Sigmoid colon (tissue), 7 donors: Measurements from ENCODE around the gene NAA80. TPM values are rescaled to one million over a fixed set of nuclear protein-coding genes. Genes with fewer than 3 reads are reported as not detected.

Source experiments
- DNase-seq: peaks from one replicate; pipeline ENCODE4 v3.0.0-alpha.2; 2019
- H3K27ac ChIP-seq, 4 donors: fragments of 200-600 bp; sonication (generic); one replicate each; pipeline ENCODE4 v1.5.1; 2016 to 2019; ENCODE audit warnings: mild to moderate bottlenecking in 1 of 4
- H3K27me3 ChIP-seq, 3 donors: fragments of 200-600 bp; sonication (generic); one replicate each; pipeline ENCODE4 v1.5.1; 2019; ENCODE audit warnings: mild to moderate bottlenecking in 1 of 3
- H3K36me3 ChIP-seq, 4 donors: fragments of 200-600 bp; sonication (generic); one replicate each; pipeline ENCODE4 v1.5.1; 2016 to 2019
- H3K4me1 ChIP-seq, 4 donors: fragments of 200-600 bp; sonication (generic); one replicate each; pipeline ENCODE4 v1.5.1; 2017 to 2019
- H3K4me3 ChIP-seq, 4 donors: fragments of 200-600 bp; sonication (generic); one replicate each; pipeline ENCODE4 v1.5.1; 2017 to 2019; ENCODE audit warnings: mild to moderate bottlenecking in 2 of 4, moderate library complexity in 1 of 4
- H3K9me3 ChIP-seq, 4 donors: fragments of 200-600 bp in 3 of 4; sonication (generic) in 3 of 4; one replicate each; pipeline versions ENCODE4 v1.5.1 to v1.6.1; 2013 to 2019
- CTCF ChIP-seq, 4 experiments: fragments of 450-650 bp in 3 of 4; fragments of 200-600 bp in 1 of 4; IDR thresholded peaks; one replicate each; pipeline ENCODE4 v1.5.1; 2016 to 2019; ENCODE audit warnings: antibody characterized with exemption in 4 of 4, mild to moderate bottlenecking in 3 of 4, moderate library complexity in 2 of 4
- EP300 ChIP-seq, 4 donors: sonication (generic); formaldehyde crosslinking; IDR thresholded peaks; one replicate each; pipeline ENCODE4 v1.6.1; 2017; ENCODE audit warnings: antibody characterized with exemption in 4 of 4
- POLR2A ChIP-seq, 2 donors: fragments of 450-650 bp; IDR thresholded peaks; one replicate each; pipeline ENCODE4 v1.6.1; 2016; ENCODE audit warnings: antibody characterized with exemption in 2 of 2, mild to moderate bottlenecking in 2 of 2, moderate library complexity in 2 of 2
- POLR2AphosphoS5 ChIP-seq, 4 donors: sonication (generic); formaldehyde crosslinking; IDR thresholded peaks; one replicate each; pipeline ENCODE4 v1.6.1; 2017; ENCODE audit warnings: antibody characterized with exemption in 4 of 4
- WGBS, 2 donors: extraction: QIAGEN DNeasy Blood & Tissue Kit; methylation state at CpG; one replicate each; pipeline ENCODE4 v1.1.7; 2013; 5-methylcytosine and 5-hydroxymethylcytosine counted together
- intact Hi-C: fragments of 100-400 bp; cut with DNase I; formaldehyde crosslinking; loops from one replicate; pipeline ENCODE4 v1.15.1; 2023
- polyA plus RNA-seq, 3 donors: library from polyadenylated mRNA; stranded (reverse); fragments of 200-250 nt; gene quantifications; one replicate each; pipeline ENCODE4 v1.2.3, GENCODE V29; 2013
- total RNA-seq, 4 donors: library from RNA; depleted of rRNA; stranded (reverse); fragments of >200 nt; gene quantifications; one replicate each; pipeline ENCODE4 v1.1.0, GENCODE V29; 2016
- donor health status: healthy with polysubstance abuse.
- donor health status: Bipolar disorder and iron deficiency.
- donor health status: healthy.

The NAA80 gene
- total and polyA plus RNA-seq, 7 donors, result 3.5 to 9.5 (median 6.4) TPM

GRCh38 chr3:50336452-50337174 lies 37.4 kb upstream of the NAA80 start:
- WGBS, 2 donors, result 1% methylated on average over 31 of the region's 31 CpGs
- intact Hi-C loops, result no loop called here
- no peak for DNase-seq
- Histone ChIP-seq H3K9me3 (no peaks in the 10 kb centered on the region), H3K4me1 (peaks cover 0 to 80% (median 78%) of the 10 kb centered on the region in 4 donors), H3K27ac (peak overlapping the region; percentile 93 to 100 (median 98)), H3K27me3 (no peaks in the 10 kb centered on the region), H3K36me3 (peaks cover 0 to 7% (median 2%) of the 10 kb centered on the region in 4 donors), H3K4me3 (peak overlapping the region; percentile 69 to 83 (median 77))
- TF ChIP-seq POLR2A (IDR thresholded peaks at IDR 0.05), result no peak
- no peak for TF ChIP-seq EP300 (IDR thresholded peaks at IDR 0.05)
- TF ChIP-seq POLR2AphosphoS5 (IDR thresholded peaks at IDR 0.05), result no peak
- TF ChIP-seq CTCF (IDR thresholded peaks at IDR 0.05), result no peak

GRCh38 chr3:50334339-50335075 lies 35.3 kb upstream of the NAA80 start:
- Histone ChIP-seq H3K9me3 (no peaks in the 10 kb centered on the region), H3K4me3 (no peak overlapping the region), H3K27ac (peak overlapping the region; percentile 93 to 100 (median 98)), H3K4me1 (peaks cover 0 to 59% (median 57%) of the 10 kb centered on the region in 4 donors), H3K27me3 (no peaks in the 10 kb centered on the region), H3K36me3 (peaks cover 18 to 28% (median 21%) of the 10 kb centered on the region in 4 donors)
- intact Hi-C loops, result no loop called here
- no peak for TF ChIP-seq CTCF (IDR thresholded peaks at IDR 0.05)
- no peak for TF ChIP-seq EP300 (IDR thresholded peaks at IDR 0.05)
- no peak for TF ChIP-seq POLR2A (IDR thresholded peaks at IDR 0.05)
- TF ChIP-seq POLR2AphosphoS5 (IDR thresholded peaks at IDR 0.05), result no peak
- no peak for DNase-seq
- WGBS, 2 donors, result 56 to 65% methylated on average over 5 of the region's 5 CpGs

GRCh38 chr3:50333744-50334328 lies 34.6 kb upstream of the NAA80 start:
- Histone ChIP-seq H3K9me3 (no peaks in the 10 kb centered on the region), H3K27ac (peak overlapping the region; percentile 93 to 100 (median 98)), H3K4me3 (no peak overlapping the region), H3K36me3 (peaks cover 18 to 29% (median 23%) of the 10 kb centered on the region in 4 donors), H3K4me1 (peaks cover 0 to 55% (median 55%) of the 10 kb centered on the region in 4 donors), H3K27me3 (no peaks in the 10 kb centered on the region)
- DNase-seq, result no peak
- TF ChIP-seq POLR2AphosphoS5 (IDR thresholded peaks at IDR 0.05) (peak in 3 of 4 donors; percentile 31 to 51 (median 42)), EP300 (IDR thresholded peaks at IDR 0.05) (peak in 1 of 4 donors; percentile 25), POLR2A (IDR thresholded peaks at IDR 0.05) (no peak), CTCF (IDR thresholded peaks at IDR 0.05) (no peak)
- intact Hi-C loops, result no loop called here
- WGBS, 2 donors, result 73 to 78% methylated on average over 12 of the region's 12 CpGs

- peaks cover 0 to 58% (median 56%) of the 10 kb centered on the region in 4 donors for H3K4me1 ChIP-seq
- H3K9me3 ChIP-seq, result no peaks in the 10 kb centered on the region
- peaks cover 18 to 32% (median 23%) of the 10 kb centered on the region in 4 donors for H3K36me3 ChIP-seq
- H3K27me3 ChIP-seq, result no peaks in the 10 kb centered on the region
- no peak for DNase-seq
- intact Hi-C loops, result no loop called here
- no peak overlapping the region for H3K4me3 ChIP-seq
- no peak overlapping the region for H3K27ac ChIP-seq
- TF ChIP-seq POLR2AphosphoS5 (IDR thresholded peaks at IDR 0.05) (no peak), CTCF (IDR thresholded peaks at IDR 0.05) (no peak), EP300 (IDR thresholded peaks at IDR 0.05) (no peak), POLR2A (IDR thresholded peaks at IDR 0.05) (no peak)
- WGBS, 2 donors, result 97% methylated on average over 19 of the region's 19 CpGs
These were observed 32.2 kb upstream of the NAA80 start for GRCh38 chr3:50331364-50331907.
